Neural cell (in vitro differentiated cells): ENCODE results near the gene CAMSAP3. TPM values are rescaled to one million over a fixed set of nuclear protein-coding genes. Genes with fewer than 3 reads are reported as not detected.

Experiments
- H2AFZ ChIP-seq: fragments of 200-600, 300-800 bp; sonication (generic), shearing (Covaris generic); 2 replicates; pipeline ENCODE4 v1.6.0; 2014; ENCODE audit warnings: low read depth, mild to moderate bottlenecking, antibody characterized with exemption, low read length, moderate library complexity
- H3F3A ChIP-seq: fragments of 200-600 bp; shearing (Covaris generic); 2 replicates; pipeline ENCODE4 v1.6.1; 2016; ENCODE audit warnings: mild to moderate bottlenecking, moderate library complexity, mixed read lengths, antibody characterized with exemption, low read length; ENCODE audit not compliant: insufficient read depth, poor library complexity, severe bottlenecking
- H3K27ac ChIP-seq: fragments of 200-600, 300-800 bp; sonication (generic), shearing (Covaris generic); 2 replicates; pipeline ENCODE4 v1.5.1; 2014; ENCODE audit warnings: mild to moderate bottlenecking, low read length, moderate library complexity
- H3K27me3 ChIP-seq: fragments of 300-800, 200-600 bp; sonication (generic), shearing (Covaris generic); 2 replicates; pipeline ENCODE4 v1.6.0; 2014; ENCODE audit warnings: mild to moderate bottlenecking, low read depth, low read length, moderate library complexity; ENCODE audit not compliant: insufficient read depth
- H3K36me3 ChIP-seq: fragments of 300-800, 200-600 bp; sonication (generic), shearing (Covaris generic); 2 replicates; pipeline ENCODE4 v1.5.1; 2014; ENCODE audit warnings: mild to moderate bottlenecking, antibody characterized with exemption, low read length, moderate library complexity; ENCODE audit not compliant: insufficient read depth
- H3K4me2 ChIP-seq: fragments of 300-800, 200-600 bp; sonication (generic), shearing (Covaris generic); 2 replicates; pipeline ENCODE4 v1.6.0; 2014; ENCODE audit warnings: mild to moderate bottlenecking, low read length
- H3K4me3 ChIP-seq: fragments of 300-800, 200-600 bp; sonication (generic), shearing (Covaris generic); 2 replicates; pipeline ENCODE4 v1.5.1; 2014; ENCODE audit warnings: mild to moderate bottlenecking, low read length, moderate library complexity
- H3K79me2 ChIP-seq: fragments of 200-600 bp; shearing (Covaris generic); replicated peaks from 2 replicates; pipeline ENCODE4 v1.6.0; 2014; ENCODE audit warnings: mild to moderate bottlenecking, low read length, moderate library complexity; ENCODE audit not compliant: insufficient read depth
- H3K9ac ChIP-seq: fragments of 300-800, 200-600 bp; sonication (generic), shearing (Covaris generic); 2 replicates; pipeline ENCODE4 v1.6.1; 2016; ENCODE audit warnings: mild to moderate bottlenecking, low read length, mixed read lengths
- H3K9me2 ChIP-seq: fragments of 200-600 bp; shearing (Covaris generic); 2 replicates; pipeline ENCODE4 v1.6.1; 2016; ENCODE audit warnings: mild to moderate bottlenecking, low read length, mixed read lengths; ENCODE audit not compliant: insufficient read depth
- H3K9me3 ChIP-seq: fragments of 200-600, 300-800 bp; sonication (generic), shearing (Covaris generic); 2 replicates; pipeline ENCODE4 v1.6.1; 2016; ENCODE audit warnings: mild to moderate bottlenecking, mixed run types, low read length, moderate library complexity, mixed read lengths
- H4K20me1 ChIP-seq: fragments of 200-600 bp; shearing (Covaris generic); 2 replicates; pipeline ENCODE4 v1.6.1; 2016; ENCODE audit warnings: mild to moderate bottlenecking, mixed run types; ENCODE audit not compliant: insufficient read depth
- EP300 ChIP-seq: fragments of 450-650 bp; conservative IDR thresholded peaks from 2 replicates; pipeline ENCODE4 v1.6.1; 2014; ENCODE audit warnings: antibody characterized with exemption, mild to moderate bottlenecking, moderate library complexity; ENCODE audit not compliant: poor library complexity, severe bottlenecking
- EZH2 ChIP-seq: fragments of 200-600, 300-800 bp; shearing (Covaris generic), sonication (generic); IDR thresholded peaks from 2 replicates; pipeline ENCODE4 v1.6.1; 2014; ENCODE audit warnings: antibody characterized with exemption, low read length, borderline replicate concordance, mild to moderate bottlenecking; ENCODE audit not compliant: insufficient read depth, poor library complexity, severe bottlenecking
- MXI1 ChIP-seq: fragments of 450-650 bp; conservative IDR thresholded peaks from 2 replicates; pipeline ENCODE4 v1.6.1; 2014; ENCODE audit warnings: antibody characterized with exemption, mild to moderate bottlenecking; ENCODE audit not compliant: poor library complexity, severe bottlenecking
- POLR2AphosphoS5 ChIP-seq: IDR thresholded peaks from 2 replicates; pipeline ENCODE4 v1.6.1; 2012
- RAD21 ChIP-seq: fragments of 450-650 bp; conservative IDR thresholded peaks from 2 replicates; pipeline ENCODE4 v1.6.1; 2014; ENCODE audit warnings: antibody characterized with exemption, mild to moderate bottlenecking, moderate library complexity
- SMC3 ChIP-seq: fragments of 450-650 bp; conservative IDR thresholded peaks from 2 replicates; pipeline ENCODE4 v1.6.1; 2014; ENCODE audit warnings: antibody characterized with exemption, mild to moderate bottlenecking, moderate library complexity; ENCODE audit not compliant: poor library complexity
- TAF1 ChIP-seq: IDR thresholded peaks from 2 replicates; pipeline ENCODE4 v1.6.1; 2012; ENCODE audit warnings: low read depth
- polyA plus RNA-seq: library from polyadenylated mRNA; depleted of rRNA; stranded (reverse); fragments of >200 nt; gene quantifications from 2 replicates; pipeline ENCODE4 v1.2.3, GENCODE V29; 2014
- TF ChIP-seq, protein P1 (sequence below): fragments of 450-650 bp; IDR thresholded peaks from 2 replicates; pipeline ENCODE4 v1.5.1; 2014; ENCODE audit warnings: antibody characterized with exemption, mild to moderate bottlenecking, moderate library complexity; ENCODE audit not compliant: poor library complexity, severe bottlenecking
- TF ChIP-seq, protein P2 (sequence below): IDR thresholded peaks from 2 replicates; pipeline ENCODE4 v1.6.1; 2012; ENCODE audit warnings: borderline replicate concordance

Gene CAMSAP3
- polyA plus RNA-seq, 1 donor from 2014 or later = 17.0 TPM

DNA sequence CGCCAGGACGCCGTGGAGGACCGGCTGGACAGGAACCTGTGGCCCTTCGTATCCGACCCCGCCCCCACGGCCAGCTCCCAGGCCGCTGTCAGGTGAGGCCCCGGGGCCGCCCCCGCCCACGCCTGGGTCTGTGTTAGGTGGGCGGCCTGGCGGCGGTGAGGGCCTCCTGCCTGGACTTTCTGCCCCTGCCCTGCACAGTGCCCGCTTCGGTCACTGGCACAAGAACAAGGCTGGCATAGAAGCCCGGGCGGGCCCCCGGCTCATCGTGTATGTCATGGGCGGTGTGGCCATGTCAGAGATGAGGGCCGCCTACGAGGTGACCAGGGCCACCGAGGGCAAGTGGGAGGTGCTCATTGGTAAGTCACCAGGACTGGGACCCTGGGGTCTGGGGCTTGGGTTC is 51.5 kb downstream of the CAMSAP3 start:
- Histone ChIP-seq H3K36me3 (no peaks in the 10 kb centered on the region), H3K27me3 (peaks cover 3% of the 10 kb centered on the region)

DNA sequence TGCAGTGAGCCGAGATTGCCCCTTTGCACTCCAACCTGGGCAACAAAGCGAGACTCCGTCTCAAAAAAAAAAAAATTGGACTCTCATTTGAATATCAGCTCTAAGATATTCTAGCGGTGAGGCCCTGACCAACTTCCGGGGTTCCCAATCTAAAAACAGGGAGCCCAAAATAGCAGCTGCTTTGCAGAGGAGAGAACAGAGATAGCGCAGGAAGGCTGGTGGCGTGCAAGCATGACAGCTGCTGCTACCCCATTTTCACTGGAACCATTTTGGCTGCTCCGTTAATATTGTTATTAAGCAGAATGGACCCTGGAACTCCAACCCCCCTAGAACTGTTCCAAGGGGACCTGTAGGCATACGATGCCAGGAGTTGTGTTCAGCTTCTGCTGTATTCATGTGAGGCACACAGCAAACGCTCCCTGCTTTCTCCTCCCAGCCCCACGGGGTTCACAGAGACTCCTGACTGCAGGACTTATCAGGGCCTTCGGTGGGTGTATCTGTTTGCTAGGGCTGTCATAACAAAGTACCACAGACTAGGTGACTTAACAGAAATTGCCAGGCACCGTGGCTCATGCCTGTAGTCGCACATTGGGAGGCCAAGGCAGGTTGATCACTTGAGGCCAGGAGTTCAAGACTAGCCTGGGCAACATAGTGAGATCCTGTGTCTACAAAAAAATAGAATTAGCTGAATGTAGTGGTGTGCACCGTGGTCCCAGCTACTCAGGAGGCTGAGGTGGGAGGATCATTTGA is 52.8 kb downstream of the CAMSAP3 start:
- Histone ChIP-seq H3K9ac (no peak overlapping the region), H3K79me2 (no peaks in the 10 kb centered on the region), H4K20me1 (no peaks in the 10 kb centered on the region), H3K9me2 (no peaks in the 10 kb centered on the region), H3K4me2 (no peak overlapping the region), H2AFZ (no peak overlapping the region), H3K36me3 (no peaks in the 10 kb centered on the region), H3K4me3 (no peak overlapping the region), H3K27ac (no peak overlapping the region), H3F3A (no peaks in the 10 kb centered on the region), H3K9me3 (no peaks in the 10 kb centered on the region), H3K27me3 (peaks cover 3% of the 10 kb centered on the region)
- TF ChIP-seq MXI1 (no peak), EZH2 (no peak), SMC3 (no peak), RAD21 (no peak), POLR2AphosphoS5 (no peak), EP300 (no peak), TAF1 (no peak)
- TF ChIP-seq, protein P1, sequence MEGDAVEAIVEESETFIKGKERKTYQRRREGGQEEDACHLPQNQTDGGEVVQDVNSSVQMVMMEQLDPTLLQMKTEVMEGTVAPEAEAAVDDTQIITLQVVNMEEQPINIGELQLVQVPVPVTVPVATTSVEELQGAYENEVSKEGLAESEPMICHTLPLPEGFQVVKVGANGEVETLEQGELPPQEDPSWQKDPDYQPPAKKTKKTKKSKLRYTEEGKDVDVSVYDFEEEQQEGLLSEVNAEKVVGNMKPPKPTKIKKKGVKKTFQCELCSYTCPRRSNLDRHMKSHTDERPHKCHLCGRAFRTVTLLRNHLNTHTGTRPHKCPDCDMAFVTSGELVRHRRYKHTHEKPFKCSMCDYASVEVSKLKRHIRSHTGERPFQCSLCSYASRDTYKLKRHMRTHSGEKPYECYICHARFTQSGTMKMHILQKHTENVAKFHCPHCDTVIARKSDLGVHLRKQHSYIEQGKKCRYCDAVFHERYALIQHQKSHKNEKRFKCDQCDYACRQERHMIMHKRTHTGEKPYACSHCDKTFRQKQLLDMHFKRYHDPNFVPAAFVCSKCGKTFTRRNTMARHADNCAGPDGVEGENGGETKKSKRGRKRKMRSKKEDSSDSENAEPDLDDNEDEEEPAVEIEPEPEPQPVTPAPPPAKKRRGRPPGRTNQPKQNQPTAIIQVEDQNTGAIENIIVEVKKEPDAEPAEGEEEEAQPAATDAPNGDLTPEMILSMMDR = no peak
- TF ChIP-seq, protein P2, sequence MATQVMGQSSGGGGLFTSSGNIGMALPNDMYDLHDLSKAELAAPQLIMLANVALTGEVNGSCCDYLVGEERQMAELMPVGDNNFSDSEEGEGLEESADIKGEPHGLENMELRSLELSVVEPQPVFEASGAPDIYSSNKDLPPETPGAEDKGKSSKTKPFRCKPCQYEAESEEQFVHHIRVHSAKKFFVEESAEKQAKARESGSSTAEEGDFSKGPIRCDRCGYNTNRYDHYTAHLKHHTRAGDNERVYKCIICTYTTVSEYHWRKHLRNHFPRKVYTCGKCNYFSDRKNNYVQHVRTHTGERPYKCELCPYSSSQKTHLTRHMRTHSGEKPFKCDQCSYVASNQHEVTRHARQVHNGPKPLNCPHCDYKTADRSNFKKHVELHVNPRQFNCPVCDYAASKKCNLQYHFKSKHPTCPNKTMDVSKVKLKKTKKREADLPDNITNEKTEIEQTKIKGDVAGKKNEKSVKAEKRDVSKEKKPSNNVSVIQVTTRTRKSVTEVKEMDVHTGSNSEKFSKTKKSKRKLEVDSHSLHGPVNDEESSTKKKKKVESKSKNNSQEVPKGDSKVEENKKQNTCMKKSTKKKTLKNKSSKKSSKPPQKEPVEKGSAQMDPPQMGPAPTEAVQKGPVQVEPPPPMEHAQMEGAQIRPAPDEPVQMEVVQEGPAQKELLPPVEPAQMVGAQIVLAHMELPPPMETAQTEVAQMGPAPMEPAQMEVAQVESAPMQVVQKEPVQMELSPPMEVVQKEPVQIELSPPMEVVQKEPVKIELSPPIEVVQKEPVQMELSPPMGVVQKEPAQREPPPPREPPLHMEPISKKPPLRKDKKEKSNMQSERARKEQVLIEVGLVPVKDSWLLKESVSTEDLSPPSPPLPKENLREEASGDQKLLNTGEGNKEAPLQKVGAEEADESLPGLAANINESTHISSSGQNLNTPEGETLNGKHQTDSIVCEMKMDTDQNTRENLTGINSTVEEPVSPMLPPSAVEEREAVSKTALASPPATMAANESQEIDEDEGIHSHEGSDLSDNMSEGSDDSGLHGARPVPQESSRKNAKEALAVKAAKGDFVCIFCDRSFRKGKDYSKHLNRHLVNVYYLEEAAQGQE = no peak

More for the DNA sequence above, 51.5 kb downstream of the CAMSAP3 start:
- Histone ChIP-seq H3K4me3 (no peak overlapping the region), H4K20me1 (no peaks in the 10 kb centered on the region), H3K27ac (no peak overlapping the region), H3K79me2 (no peaks in the 10 kb centered on the region), H3F3A (no peaks in the 10 kb centered on the region), H2AFZ (no peak overlapping the region), H3K9me2 (no peaks in the 10 kb centered on the region), H3K9me3 (no peaks in the 10 kb centered on the region), H3K4me2 (no peak overlapping the region), H3K9ac (no peak overlapping the region)
- TF ChIP-seq EP300 (no peak), SMC3 (no peak), MXI1 (no peak)
- TF ChIP-seq, protein P2 = no peak
